ENCODE data around the gene RBCK1.

Gene RBCK1

DNA sequence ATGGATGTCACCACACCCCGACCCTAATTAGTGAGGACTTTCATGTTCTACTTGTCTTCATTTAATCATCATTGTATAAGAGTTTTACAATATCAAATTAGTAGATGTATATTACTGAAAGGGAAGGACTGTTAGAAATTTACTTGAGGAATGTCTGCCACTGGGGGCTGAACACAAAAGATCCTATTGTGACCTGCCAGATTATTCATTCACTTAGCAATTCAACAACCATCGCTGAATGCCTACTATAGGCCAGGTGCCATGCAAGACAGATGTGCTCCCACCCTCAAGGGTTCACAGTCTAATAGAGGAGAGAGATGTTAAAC is 8.0 kb upstream of the RBCK1 start:
- TF ChIP-seq, protein P1, sequence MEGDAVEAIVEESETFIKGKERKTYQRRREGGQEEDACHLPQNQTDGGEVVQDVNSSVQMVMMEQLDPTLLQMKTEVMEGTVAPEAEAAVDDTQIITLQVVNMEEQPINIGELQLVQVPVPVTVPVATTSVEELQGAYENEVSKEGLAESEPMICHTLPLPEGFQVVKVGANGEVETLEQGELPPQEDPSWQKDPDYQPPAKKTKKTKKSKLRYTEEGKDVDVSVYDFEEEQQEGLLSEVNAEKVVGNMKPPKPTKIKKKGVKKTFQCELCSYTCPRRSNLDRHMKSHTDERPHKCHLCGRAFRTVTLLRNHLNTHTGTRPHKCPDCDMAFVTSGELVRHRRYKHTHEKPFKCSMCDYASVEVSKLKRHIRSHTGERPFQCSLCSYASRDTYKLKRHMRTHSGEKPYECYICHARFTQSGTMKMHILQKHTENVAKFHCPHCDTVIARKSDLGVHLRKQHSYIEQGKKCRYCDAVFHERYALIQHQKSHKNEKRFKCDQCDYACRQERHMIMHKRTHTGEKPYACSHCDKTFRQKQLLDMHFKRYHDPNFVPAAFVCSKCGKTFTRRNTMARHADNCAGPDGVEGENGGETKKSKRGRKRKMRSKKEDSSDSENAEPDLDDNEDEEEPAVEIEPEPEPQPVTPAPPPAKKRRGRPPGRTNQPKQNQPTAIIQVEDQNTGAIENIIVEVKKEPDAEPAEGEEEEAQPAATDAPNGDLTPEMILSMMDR (conservative IDR thresholded peaks at IDR 0.05): no peak
- no peak for TF ChIP-seq ZFX (IDR thresholded peaks at IDR 0.05)
- H3K27ac ChIP-seq: no peak overlapping the region

DNA sequence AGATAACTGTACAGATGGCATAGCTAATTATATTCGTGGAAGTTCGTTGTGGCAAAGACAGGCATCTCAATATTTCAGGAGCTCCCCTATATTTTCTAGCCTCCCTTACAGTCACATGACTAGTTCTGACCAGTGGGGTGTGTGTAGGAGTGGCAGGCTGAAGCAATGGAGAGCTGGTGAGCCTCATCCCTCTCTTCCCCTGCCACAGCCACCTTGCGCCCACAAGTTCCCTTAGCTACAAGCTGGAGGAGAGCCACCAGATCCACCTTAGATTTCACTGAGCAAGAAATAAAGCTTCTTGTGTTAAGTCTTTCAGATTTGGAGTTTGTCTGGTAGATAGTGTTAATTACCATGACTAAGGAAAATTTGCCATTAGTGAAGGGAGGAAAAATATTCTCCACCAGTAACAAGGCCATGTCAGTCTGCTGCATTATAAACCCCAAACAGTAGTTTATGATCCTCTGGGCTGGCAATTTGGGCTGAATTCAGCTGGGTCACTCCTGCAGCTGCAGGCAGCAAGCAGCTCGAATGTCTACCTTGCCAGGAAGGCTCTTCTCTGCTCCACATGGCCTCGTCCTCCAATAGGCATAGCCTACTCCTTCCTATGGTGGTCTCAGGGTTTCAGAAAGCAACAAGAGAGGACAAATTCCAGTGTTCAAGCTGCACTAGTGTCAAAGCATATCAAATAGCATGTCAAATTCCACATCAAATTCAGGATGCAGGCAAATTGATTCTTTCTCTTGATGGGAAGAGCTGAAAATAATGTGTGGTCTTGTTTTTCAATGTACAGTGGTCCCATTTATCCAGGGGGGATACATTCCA is 7.4 kb upstream of the RBCK1 start:
- TF ChIP-seq, protein P1 (conservative IDR thresholded peaks at IDR 0.05): no peak
- no peak for TF ChIP-seq ZFX (IDR thresholded peaks at IDR 0.05)
- H3K27ac ChIP-seq: no peak overlapping the region

GRCh38 chr20:401682-402495 is 6.2 kb upstream of the RBCK1 start:
- TF ChIP-seq, protein P1 (conservative IDR thresholded peaks at IDR 0.05): no peak
- TF ChIP-seq ZFX (IDR thresholded peaks at IDR 0.05): no peak
- H3K27ac ChIP-seq: no peak overlapping the region

GRCh38 chr20:402496-402885 is 5.6 kb upstream of the RBCK1 start:
- no peak for TF ChIP-seq ZFX (IDR thresholded peaks at IDR 0.05)
- TF ChIP-seq, protein P1 (conservative IDR thresholded peaks at IDR 0.05): no peak
- H3K27ac ChIP-seq: no peak overlapping the region

- H3K27ac ChIP-seq: no peak overlapping the region
- TF ChIP-seq, protein P1 (conservative IDR thresholded peaks at IDR 0.05): no peak
- TF ChIP-seq ZFX (IDR thresholded peaks at IDR 0.05): no peak
Observed at GRCh38 chr20:402898-403581, 5.1 kb upstream of the RBCK1 start.

- H3K27ac ChIP-seq: no peak overlapping the region
- TF ChIP-seq, protein P1 (conservative IDR thresholded peaks at IDR 0.05): no peak
- no peak for TF ChIP-seq ZFX (IDR thresholded peaks at IDR 0.05)
Observed at GRCh38 chr20:403582-403957, 4.5 kb upstream of the RBCK1 start.

- TF ChIP-seq ZFX (IDR thresholded peaks at IDR 0.05): no peak
- TF ChIP-seq, protein P1 (conservative IDR thresholded peaks at IDR 0.05): no peak
- H3K27ac ChIP-seq: no peak overlapping the region
Observed at GRCh38 chr20:404088-404487, 4.0 kb upstream of the RBCK1 start.
